ENCODE measurements around the gene TBC1D9. TPM values are rescaled to one million over a fixed set of nuclear protein-coding genes. Genes with fewer than 3 reads are reported as not detected.

The TBC1D9 gene
- total and polyA plus RNA-seq, 7 donors = 1.6 to 5.4 (median 2.1) TPM

GRCh38 chr4:140703463-140703862 lies 52.7 kb downstream of the TBC1D9 start:
- 53 to 58% (median 53%) methylated on average over 2 of the region's 2 CpGs for WGBS, 3 donors
- Histone ChIP-seq H3K27ac (no peak overlapping the region), H3K4me1 (no peaks in the 10 kb centered on the region), H3K27me3 (ENCODE audit: insufficient read depth in 3 of 3, low read length in 2 of 3) (no peaks in the 10 kb centered on the region), H3K9me3 (no peaks in the 10 kb centered on the region), H3K4me3 (no peak overlapping the region), H3K36me3 (ENCODE audit: insufficient read depth in 1 of 2, low read depth in 1 of 2) (no peaks in the 10 kb centered on the region)
- DNase-seq (no peak), ATAC-seq (no peak)
- intact Hi-C loops (cut with DNase I) = no loop called here
- TF ChIP-seq CTCF (IDR thresholded peaks at IDR 0.05) = no peak

- ATAC-seq = no peak
- H3K27ac ChIP-seq = no peak overlapping the region
- H3K4me3 ChIP-seq = no peak overlapping the region
- H3K36me3 ChIP-seq (ENCODE audit: insufficient read depth in 1 of 2, low read depth in 1 of 2) = no peaks in the 10 kb centered on the region
- H3K4me1 ChIP-seq = no peaks in the 10 kb centered on the region
- H3K27me3 ChIP-seq (ENCODE audit: insufficient read depth in 3 of 3, low read length in 2 of 3) = no peaks in the 10 kb centered on the region
- no peaks in the 10 kb centered on the region for H3K9me3 ChIP-seq
- intact Hi-C loops (cut with DNase I) = no loop called here
- no peak for TF ChIP-seq CTCF (IDR thresholded peaks at IDR 0.05)
- no peak for DNase-seq
- WGBS, 3 donors = 84 to 89% (median 88%) methylated on average over 6 of the region's 6 CpGs
Observed at GRCh38 chr4:140702096-140702757, 54.0 kb downstream of the TBC1D9 start.

- ATAC-seq (no peak), DNase-seq (no peak)
- Histone ChIP-seq H3K4me1 (no peaks in the 10 kb centered on the region), H3K27me3 (ENCODE audit: insufficient read depth in 3 of 3, low read length in 2 of 3) (no peaks in the 10 kb centered on the region), H3K9me3 (no peaks in the 10 kb centered on the region), H3K27ac (no peak overlapping the region), H3K36me3 (ENCODE audit: insufficient read depth in 1 of 2, low read depth in 1 of 2) (no peaks in the 10 kb centered on the region), H3K4me3 (no peak overlapping the region)
- intact Hi-C loops (cut with DNase I) = no loop called here
- no peak for TF ChIP-seq CTCF (IDR thresholded peaks at IDR 0.05)
- 80 to 84% (median 83%) methylated on average over 6 of the region's 6 CpGs for WGBS, 3 donors
Observed at GRCh38 chr4:140701071-140701470, 55.1 kb downstream of the TBC1D9 start.

- Histone ChIP-seq H3K36me3 (ENCODE audit: insufficient read depth in 1 of 2, low read depth in 1 of 2) (no peaks in the 10 kb centered on the region), H3K27me3 (ENCODE audit: insufficient read depth in 3 of 3, low read length in 2 of 3) (no peaks in the 10 kb centered on the region), H3K4me3 (no peak overlapping the region), H3K4me1 (no peaks in the 10 kb centered on the region), H3K9me3 (no peaks in the 10 kb centered on the region), H3K27ac (no peak overlapping the region)
- 60 to 74% (median 69%) methylated on average over 16 of the region's 16 CpGs for WGBS, 3 donors
- no peak for TF ChIP-seq CTCF (IDR thresholded peaks at IDR 0.05)
- ATAC-seq (no peak), DNase-seq (no peak)
- intact Hi-C loops (cut with DNase I) = no loop called here
Observed at GRCh38 chr4:140697709-140698560, 58.2 kb downstream of the TBC1D9 start.

All from psoas muscle (tissue), 8 donors.